K562 (cell line): Measurements from ENCODE around the gene COL23A1. TPM values are rescaled to one million over a fixed set of nuclear protein-coding genes. Genes with fewer than 3 reads are reported as not detected.

Experiments used
- ATAC-seq: fragments of 200-7000 bp; cut with Tn5 transposase; 3 replicates; pipeline ENCODE4 v1.9.1; 2020; ENCODE audit warnings: moderate library complexity
- BruUV-seq: library from RNA; stranded (reverse); fragments of 400-500 nt; replicated peaks from 2 replicates; lab custom pipeline; 2021; lab: Mats Ljungman, UMichigan
- CTCF ChIA-PET: fragments of 300-600 bp; formaldehyde crosslinking; extraction: SDS; loops from one replicate; lab custom pipeline; 2021; ENCODE audit warnings: low intra/inter-chr PET ratio; lab: Yijun Ruan, JAX
- POLR2A ChIA-PET: fragments of 300-600, 350-650 bp; sonication (Branson Sonifier 250); formaldehyde crosslinking; extraction: SDS; loops from one replicate; lab custom pipeline; 2021; ENCODE audit warnings: antibody characterized with exemption, inconsistent platforms; lab: Yijun Ruan, JAX
- DNase-seq, 4 experiments: peaks; one replicate each; pipeline versions ENCODE4 v3.0.0 to v3.0.0-alpha.2; 2011 to 2018; ENCODE audit warnings: low spot score in 3 of 4, mixed read lengths in 3 of 4; ENCODE audit errors: extremely low read depth in 1 of 4
- FAIRE-seq: peaks from 2 replicates; lab custom pipeline; 2011; peaks lifted over from hg19 to GRCh38; lab: Jason Lieb, UNC
- H2AFZ ChIP-seq: 2 replicates; pipeline ENCODE4 v1.6.0; 2011; ENCODE audit warnings: low read depth, low read length, control low read depth, inconsistent platforms
- H3K27ac ChIP-seq: fragments of 200-600 bp; 3 replicates; pipeline ENCODE4 v1.8.0; 2011; ENCODE audit warnings: low read depth, mild to moderate bottlenecking, control low read depth, inconsistent platforms, low read length, moderate library complexity, mixed read lengths; ENCODE audit errors: extremely low read depth
- H3K27me3 ChIP-seq, 2 experiments: fragments of 300-600 bp in 1 of 2; 2 replicates in 1 of 2; 3 replicates in 1 of 2; pipeline versions ENCODE4 v1.6.0 to v1.8.0; 2011; ENCODE audit warnings: inconsistent platforms in 2 of 2, low read length in 2 of 2, mild to moderate bottlenecking in 1 of 2, mixed read lengths in 1 of 2, moderate library complexity in 1 of 2; ENCODE audit not compliant: control insufficient read depth in 2 of 2, insufficient read depth in 2 of 2
- H3K36me3 ChIP-seq: fragments of 300-600 bp; 3 replicates; pipeline ENCODE4 v1.8.0; 2011; ENCODE audit warnings: mild to moderate bottlenecking, low read length, inconsistent platforms; ENCODE audit not compliant: control insufficient read depth, insufficient read depth
- H3K4me1 ChIP-seq, 2 experiments: fragments of 200-600 bp in 1 of 2; replicated peaks in 1 of 2; 2 replicates in 1 of 2; 3 replicates in 1 of 2; pipeline versions ENCODE4 v1.5.1 to v1.8.0; 2011; ENCODE audit warnings: inconsistent platforms in 2 of 2, low read length in 2 of 2, mild to moderate bottlenecking in 1 of 2, mixed read lengths in 1 of 2, moderate library complexity in 1 of 2; ENCODE audit not compliant: control insufficient read depth in 2 of 2, insufficient read depth in 2 of 2
- H3K4me2 ChIP-seq: 2 replicates; pipeline ENCODE4 v1.6.1; 2011; ENCODE audit warnings: low read length, control low read depth, inconsistent platforms, mixed read lengths; ENCODE audit not compliant: insufficient read depth
- H3K4me3 ChIP-seq: fragments of 200-600 bp; sonication (generic), shearing (Covaris generic); 2 replicates; pipeline ENCODE4 v1.5.1; 2016; ENCODE audit warnings: control low read depth, inconsistent platforms
- H3K79me2 ChIP-seq: fragments of 200-600 bp; 3 replicates; pipeline ENCODE4 v1.8.0; 2011; ENCODE audit warnings: low read length, inconsistent platforms; ENCODE audit not compliant: control insufficient read depth, insufficient read depth
- H3K9ac ChIP-seq, 2 experiments: 2 replicates each; pipeline versions ENCODE4 v1.6.0 to v1.6.1; 2011; ENCODE audit warnings: low read depth in 2 of 2, low read length in 2 of 2, control low read depth in 1 of 2, inconsistent platforms in 1 of 2, mild to moderate bottlenecking in 1 of 2, mixed read lengths in 1 of 2; ENCODE audit not compliant: insufficient read depth in 1 of 2
- H3K9me1 ChIP-seq: one replicate; pipeline ENCODE4 v1.6.0; 2011; ENCODE audit warnings: inconsistent platforms, mild to moderate bottlenecking, low read length, moderate library complexity; ENCODE audit not compliant: control insufficient read depth, insufficient read depth
- H3K9me3 ChIP-seq: replicated peaks from 2 replicates; pipeline ENCODE4 v1.5.1; 2011; ENCODE audit warnings: low read depth, low read length, inconsistent platforms; ENCODE audit not compliant: control insufficient read depth, insufficient read depth
- H4K20me1 ChIP-seq: replicated peaks from 2 replicates; pipeline ENCODE4 v1.6.1; 2011; ENCODE audit warnings: low read length, inconsistent platforms, mixed read lengths; ENCODE audit not compliant: control insufficient read depth, insufficient read depth
- CSDE1 ChIP-seq, 2 experiments: fragments of 450-650 bp; IDR thresholded peaks; 2 replicates each; pipeline ENCODE4 v1.6.1; 2016; ENCODE audit warnings: mild to moderate bottlenecking in 1 of 2
- MECOM ChIP-seq: fragments of 250-450 bp; sonication (Bioruptor Pico); IDR thresholded peaks from 2 replicates; pipeline ENCODE4 v1.8.0; 2022; ENCODE audit warnings: inconsistent platforms
- STAT5A ChIP-seq: IDR thresholded peaks from 2 replicates; pipeline ENCODE4 v1.6.1; 2012; ENCODE audit warnings: low read length, inconsistent platforms, borderline replicate concordance
- ZNF121 ChIP-seq: sonication (generic); formaldehyde crosslinking; conservative IDR thresholded peaks from 2 replicates; pipeline ENCODE4 v1.8.0; 2022; ENCODE audit warnings: missing genetic modification reagents
- WGBS: fragments of 100-300 bp; shearing (Covaris generic); methylation state at CpG from one replicate; pipeline ENCODE4 v1.1.6; 2016; ENCODE audit warnings: low coverage, mixed read lengths; ENCODE audit not compliant: insufficient coverage; ENCODE audit errors: missing lambda C conversion rate; 5-methylcytosine and 5-hydroxymethylcytosine counted together
- in situ Hi-C: fragments of 300-500 bp; cut with MboI; formaldehyde crosslinking; loops from 4 replicates; pipeline ENCODE4 v1.15.0; 2018; ENCODE audit warnings: inconsistent platforms, mixed read lengths
- intact Hi-C: fragments of 100-400 bp; cut with micrococcal nuclease; formaldehyde crosslinking; loops from 2 replicates; pipeline ENCODE4 v1.14.2; 2022
- polyA plus RNA-seq, 8 experiments: library from polyadenylated mRNA; depleted of rRNA in 4 of 8; stranded (reverse) in 5 of 8; unstranded in 3 of 8; fragments of >200 nt; fragmentation: Nextera tagmentation in 2 of 8; fragmentation: Illumina TruSeq in 1 of 8; extraction: Ambion mirVana in 2 of 8; extraction: Trizol in 1 of 8; gene quantifications; 2 replicates each; pipeline versions ENCODE4 v1.2.1 to v1.2.3, GENCODE V29; 2011 to 2014; ENCODE audit warnings: inconsistent platforms in 1 of 8, missing spikeins in 1 of 8
- total RNA-seq, 7 experiments: library from RNA; depleted of rRNA in 6 of 7; stranded (reverse); fragments of >200 nt in 6 of 7; fragmentation: Illumina TruSeq in 2 of 7; extraction: Trizol in 2 of 7; gene quantifications; 2 replicates each; pipeline versions ENCODE4 v1.2.1 to v1.2.3, GENCODE V29; 2011 to 2021; ENCODE audit warnings: low replicate concordance in 1 of 7
- TF ChIP-seq, protein P1 (sequence below): fragments of 450-650 bp; IDR thresholded peaks from 2 replicates; pipeline ENCODE4 v1.6.1; 2016; ENCODE audit warnings: low read depth, mild to moderate bottlenecking, moderate library complexity
- TF ChIP-seq, protein P2 (sequence below): fragments of 450-650 bp; IDR thresholded peaks from one replicate; pipeline ENCODE4 v1.6.1; 2018; ENCODE audit warnings: mild to moderate bottlenecking, moderate library complexity; ENCODE audit not compliant: partially characterized antibody
- TF ChIP-seq, protein P3 (sequence below): fragments of 450-650 bp; IDR thresholded peaks from 2 replicates; pipeline ENCODE4 v1.6.1; 2016; ENCODE audit warnings: missing biosample characterization, missing genetic modification characterization
- TF ChIP-seq, protein P4 (sequence below): conservative IDR thresholded peaks from 2 replicates; pipeline ENCODE4 v1.6.1; 2011; ENCODE audit warnings: low read depth, mild to moderate bottlenecking, low read length; ENCODE audit not compliant: control insufficient read depth

COL23A1 gene
- total and polyA plus RNA-seq, 9 of the 15 experiments (the other 6 are each of a cell fraction or from before 2014, with no cell fraction given) = 0.09 TPM; not detected in 8

DNA sequence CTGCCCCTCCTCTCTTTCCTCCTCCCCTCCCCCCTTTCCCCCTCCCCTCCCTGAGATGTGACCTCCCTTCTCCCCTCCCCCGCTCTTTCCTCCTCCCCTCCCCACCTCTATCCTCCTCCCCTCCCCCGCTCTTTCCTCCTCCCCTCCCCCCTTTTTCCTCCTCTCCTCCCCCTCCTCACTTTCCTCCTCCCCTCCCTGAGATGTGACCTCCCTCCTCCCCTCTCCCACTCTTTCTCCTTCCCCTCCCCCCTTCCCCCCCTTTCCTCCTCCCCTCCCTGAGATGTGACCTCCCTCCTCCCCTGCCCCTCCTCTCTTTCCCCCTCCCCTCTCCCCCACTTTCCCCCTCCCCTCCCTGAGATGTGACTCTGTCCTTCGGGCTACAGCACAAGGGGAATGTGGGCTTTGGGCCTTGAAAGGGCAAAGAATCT is 169.8 kb downstream of the COL23A1 start:
- ChIA-PET CTCF (no interaction called here), POLR2A (no interaction called here)
- no CpG with 5 or more reads among the region's 3 CpGs for WGBS
- no peak overlapping the region for H3K4me2 ChIP-seq
- ATAC-seq (no peak), FAIRE-seq (no peak), DNase-seq (no peak)
- H2AFZ ChIP-seq = no peak overlapping the region
- in situ Hi-C loops = no loop called here
- H3K79me2 ChIP-seq = no peaks in the 10 kb centered on the region
- no TSS peak for BruUV-seq
- H3K36me3 ChIP-seq = no peaks in the 10 kb centered on the region
- intact Hi-C loops = no loop called here
- no peaks in the 10 kb centered on the region for H3K9me1 ChIP-seq
- H3K27me3 ChIP-seq = peaks cover 7 to 34% of the 10 kb centered on the region in 2 experiments; a peak in 3 of 5 replicates
- H3K4me3 ChIP-seq = no peak overlapping the region
- no peak overlapping the region for H3K27ac ChIP-seq
- H3K4me1 ChIP-seq = peaks cover 11 to 13% of the 10 kb centered on the region in 2 experiments
- TF ChIP-seq MECOM (CRISPR knock-in tag) (no peak), STAT5A (no peak), ZNF121 (no peak), CSDE1 (IDR thresholded peaks at IDR 0.05) (no peak)
- TF ChIP-seq, protein P1, sequence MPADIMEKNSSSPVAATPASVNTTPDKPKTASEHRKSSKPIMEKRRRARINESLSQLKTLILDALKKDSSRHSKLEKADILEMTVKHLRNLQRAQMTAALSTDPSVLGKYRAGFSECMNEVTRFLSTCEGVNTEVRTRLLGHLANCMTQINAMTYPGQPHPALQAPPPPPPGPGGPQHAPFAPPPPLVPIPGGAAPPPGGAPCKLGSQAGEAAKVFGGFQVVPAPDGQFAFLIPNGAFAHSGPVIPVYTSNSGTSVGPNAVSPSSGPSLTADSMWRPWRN = no peak
- TF ChIP-seq, protein P2, sequence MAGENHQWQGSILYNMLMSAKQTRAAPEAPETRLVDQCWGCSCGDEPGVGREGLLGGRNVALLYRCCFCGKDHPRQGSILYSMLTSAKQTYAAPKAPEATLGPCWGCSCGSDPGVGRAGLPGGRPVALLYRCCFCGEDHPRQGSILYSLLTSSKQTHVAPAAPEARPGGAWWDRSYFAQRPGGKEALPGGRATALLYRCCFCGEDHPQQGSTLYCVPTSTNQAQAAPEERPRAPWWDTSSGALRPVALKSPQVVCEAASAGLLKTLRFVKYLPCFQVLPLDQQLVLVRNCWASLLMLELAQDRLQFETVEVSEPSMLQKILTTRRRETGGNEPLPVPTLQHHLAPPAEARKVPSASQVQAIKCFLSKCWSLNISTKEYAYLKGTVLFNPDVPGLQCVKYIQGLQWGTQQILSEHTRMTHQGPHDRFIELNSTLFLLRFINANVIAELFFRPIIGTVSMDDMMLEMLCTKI = no peak
- TF ChIP-seq, protein P3, sequence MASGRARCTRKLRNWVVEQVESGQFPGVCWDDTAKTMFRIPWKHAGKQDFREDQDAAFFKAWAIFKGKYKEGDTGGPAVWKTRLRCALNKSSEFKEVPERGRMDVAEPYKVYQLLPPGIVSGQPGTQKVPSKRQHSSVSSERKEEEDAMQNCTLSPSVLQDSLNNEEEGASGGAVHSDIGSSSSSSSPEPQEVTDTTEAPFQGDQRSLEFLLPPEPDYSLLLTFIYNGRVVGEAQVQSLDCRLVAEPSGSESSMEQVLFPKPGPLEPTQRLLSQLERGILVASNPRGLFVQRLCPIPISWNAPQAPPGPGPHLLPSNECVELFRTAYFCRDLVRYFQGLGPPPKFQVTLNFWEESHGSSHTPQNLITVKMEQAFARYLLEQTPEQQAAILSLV (tag) = no peak
- TF ChIP-seq, protein P4, sequence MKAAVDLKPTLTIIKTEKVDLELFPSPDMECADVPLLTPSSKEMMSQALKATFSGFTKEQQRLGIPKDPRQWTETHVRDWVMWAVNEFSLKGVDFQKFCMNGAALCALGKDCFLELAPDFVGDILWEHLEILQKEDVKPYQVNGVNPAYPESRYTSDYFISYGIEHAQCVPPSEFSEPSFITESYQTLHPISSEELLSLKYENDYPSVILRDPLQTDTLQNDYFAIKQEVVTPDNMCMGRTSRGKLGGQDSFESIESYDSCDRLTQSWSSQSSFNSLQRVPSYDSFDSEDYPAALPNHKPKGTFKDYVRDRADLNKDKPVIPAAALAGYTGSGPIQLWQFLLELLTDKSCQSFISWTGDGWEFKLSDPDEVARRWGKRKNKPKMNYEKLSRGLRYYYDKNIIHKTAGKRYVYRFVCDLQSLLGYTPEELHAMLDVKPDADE = no peak
- H3K9ac ChIP-seq = no peak overlapping the region
- H3K9me3 ChIP-seq = no peaks in the 10 kb centered on the region
- H4K20me1 ChIP-seq = peaks cover 12% of the 10 kb centered on the region; the same call in 1 of the 2 replicates
